ENCODE measurements around the gene ERO1B.
"Not testable (repeated sequence)": the region's sequence is repeated elsewhere in the genome, so short reads cannot be mapped to it uniquely, and the experiment has no call there.

ERO1B gene

DNA sequence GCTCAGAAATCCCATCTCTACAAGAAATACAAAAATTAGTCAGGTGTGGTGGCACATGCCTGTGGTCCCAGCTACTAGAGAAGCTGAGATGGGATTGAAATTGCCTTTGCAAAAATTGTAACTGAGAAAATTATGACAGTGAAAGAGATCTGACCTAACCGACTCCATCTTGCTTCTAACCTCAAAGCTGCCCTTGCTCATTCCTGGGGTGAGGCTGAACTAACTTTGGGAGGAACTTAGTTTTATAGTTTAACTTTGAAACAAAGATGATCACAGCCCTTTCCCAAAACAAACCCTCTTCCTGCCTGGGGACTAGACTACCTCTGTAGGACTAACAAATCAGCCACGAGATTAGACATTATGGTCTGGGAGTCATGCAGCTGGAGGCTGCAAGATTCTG lies 33.8 kb upstream of the ERO1B start:
- no peak overlapping the region for H3K27ac ChIP-seq (ENCODE audit: low read depth, low read length)
- H3K9me2 ChIP-seq (replicated peaks; ENCODE audit: insufficient read depth, low read length): no peaks in the 10 kb centered on the region
- no peaks in the 10 kb centered on the region for H3F3A ChIP-seq (ENCODE audit: insufficient read depth)
- TF ChIP-seq, protein P1, sequence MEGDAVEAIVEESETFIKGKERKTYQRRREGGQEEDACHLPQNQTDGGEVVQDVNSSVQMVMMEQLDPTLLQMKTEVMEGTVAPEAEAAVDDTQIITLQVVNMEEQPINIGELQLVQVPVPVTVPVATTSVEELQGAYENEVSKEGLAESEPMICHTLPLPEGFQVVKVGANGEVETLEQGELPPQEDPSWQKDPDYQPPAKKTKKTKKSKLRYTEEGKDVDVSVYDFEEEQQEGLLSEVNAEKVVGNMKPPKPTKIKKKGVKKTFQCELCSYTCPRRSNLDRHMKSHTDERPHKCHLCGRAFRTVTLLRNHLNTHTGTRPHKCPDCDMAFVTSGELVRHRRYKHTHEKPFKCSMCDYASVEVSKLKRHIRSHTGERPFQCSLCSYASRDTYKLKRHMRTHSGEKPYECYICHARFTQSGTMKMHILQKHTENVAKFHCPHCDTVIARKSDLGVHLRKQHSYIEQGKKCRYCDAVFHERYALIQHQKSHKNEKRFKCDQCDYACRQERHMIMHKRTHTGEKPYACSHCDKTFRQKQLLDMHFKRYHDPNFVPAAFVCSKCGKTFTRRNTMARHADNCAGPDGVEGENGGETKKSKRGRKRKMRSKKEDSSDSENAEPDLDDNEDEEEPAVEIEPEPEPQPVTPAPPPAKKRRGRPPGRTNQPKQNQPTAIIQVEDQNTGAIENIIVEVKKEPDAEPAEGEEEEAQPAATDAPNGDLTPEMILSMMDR (IDR thresholded peaks at IDR 0.05; ENCODE audit: insufficient read depth, low read length, poor library complexity, severe bottlenecking): no peak
- no peak for TF ChIP-seq EZH2phosphoT487 (conservative IDR thresholded peaks at IDR 0.05; ENCODE audit: low read length)
- H3K9me3 ChIP-seq (ENCODE audit: insufficient read depth, low read length): no peaks in the 10 kb centered on the region
- no peak overlapping the region for H2AFZ ChIP-seq (ENCODE audit: low read depth, low read length, severe bottlenecking)
- H3K27me3 ChIP-seq (ENCODE audit: low read length): no peaks in the 10 kb centered on the region
- H4K20me1 ChIP-seq (ENCODE audit: low read depth, low read length): no peaks in the 10 kb centered on the region
- H3K79me2 ChIP-seq (ENCODE audit: insufficient read depth, low read length): no peaks in the 10 kb centered on the region
- no peaks in the 10 kb centered on the region for H3K36me3 ChIP-seq (ENCODE audit: low read length)
- no peak overlapping the region for H3K4me2 ChIP-seq (ENCODE audit: low read depth, low read length, poor library complexity, severe bottlenecking)
- no peak overlapping the region for H3K4me3 ChIP-seq (ENCODE audit: insufficient read depth, low read length, poor library complexity, severe bottlenecking)
- no peak overlapping the region for H3K9ac ChIP-seq (ENCODE audit: low read length)

DNA sequence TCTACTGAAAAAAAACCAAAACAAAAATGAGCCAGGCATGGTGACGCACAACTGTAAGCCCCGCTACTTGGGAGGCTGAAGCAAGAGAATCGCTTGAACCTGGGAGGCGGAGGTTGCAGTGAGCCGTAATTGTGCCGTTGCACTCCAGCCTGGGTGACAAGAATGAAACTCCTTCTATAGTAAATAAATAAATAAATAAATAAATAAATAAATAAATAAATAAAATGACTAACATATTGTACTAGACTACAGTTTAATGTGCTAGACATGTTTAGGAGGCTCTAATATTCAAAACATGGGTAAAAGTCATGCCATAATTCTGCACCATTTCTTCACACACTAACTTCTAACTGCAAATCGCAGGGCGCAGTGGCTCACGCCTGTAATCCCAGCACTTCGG lies 33.3 kb upstream of the ERO1B start:
- TF ChIP-seq, protein P1 (IDR thresholded peaks at IDR 0.05; ENCODE audit: insufficient read depth, low read length, poor library complexity, severe bottlenecking): no peak
- TF ChIP-seq EZH2phosphoT487 (conservative IDR thresholded peaks at IDR 0.05; ENCODE audit: low read length): no peak
- Histone ChIP-seq H3K9me3 (ENCODE audit: insufficient read depth, low read length) (no peaks in the 10 kb centered on the region), H3K9me2 (replicated peaks; ENCODE audit: insufficient read depth, low read length) (no peaks in the 10 kb centered on the region), H3K79me2 (ENCODE audit: insufficient read depth, low read length) (no peaks in the 10 kb centered on the region), H2AFZ (ENCODE audit: low read depth, low read length, severe bottlenecking) (no peak overlapping the region), H4K20me1 (ENCODE audit: low read depth, low read length) (no peaks in the 10 kb centered on the region), H3K27me3 (ENCODE audit: low read length) (no peaks in the 10 kb centered on the region), H3K9ac (ENCODE audit: low read length) (no peak overlapping the region), H3F3A (ENCODE audit: insufficient read depth) (no peaks in the 10 kb centered on the region), H3K4me2 (ENCODE audit: low read depth, low read length, poor library complexity, severe bottlenecking) (no peak overlapping the region), H3K4me3 (ENCODE audit: insufficient read depth, low read length, poor library complexity, severe bottlenecking) (no peak overlapping the region), H3K36me3 (ENCODE audit: low read length) (no peaks in the 10 kb centered on the region), H3K27ac (ENCODE audit: low read depth, low read length) (no peak overlapping the region)

DNA sequence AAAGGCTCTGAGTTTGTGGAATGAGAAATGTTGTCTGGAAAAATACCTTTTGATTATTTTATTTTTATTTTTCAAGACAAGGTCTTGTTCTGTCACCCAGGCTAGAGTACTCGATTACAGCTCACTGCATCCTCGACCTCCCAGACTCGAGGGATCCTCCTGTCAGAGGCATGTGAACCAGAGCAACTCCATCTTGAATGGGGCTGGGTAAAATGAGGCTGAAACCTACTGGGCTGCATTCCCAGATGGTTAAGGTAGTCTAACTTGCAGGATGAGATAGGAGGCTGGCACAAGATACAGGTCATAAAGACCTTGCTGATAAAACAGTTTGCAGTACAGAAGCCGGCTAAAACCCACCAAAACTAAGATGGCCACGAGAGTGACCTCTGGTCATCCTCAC lies 32.3 kb upstream of the ERO1B start:
- H3K36me3 ChIP-seq (ENCODE audit: low read length); H4K20me1 ChIP-seq (ENCODE audit: low read depth, low read length); H3F3A ChIP-seq (ENCODE audit: insufficient read depth); H3K27ac ChIP-seq (ENCODE audit: low read depth, low read length); H3K4me3 ChIP-seq (ENCODE audit: insufficient read depth, low read length, poor library complexity, severe bottlenecking); H3K9ac ChIP-seq (ENCODE audit: low read length); H3K4me2 ChIP-seq (ENCODE audit: low read depth, low read length, poor library complexity, severe bottlenecking); H2AFZ ChIP-seq (ENCODE audit: low read depth, low read length, severe bottlenecking); H3K79me2 ChIP-seq (ENCODE audit: insufficient read depth, low read length); H3K9me2 ChIP-seq (replicated peaks; ENCODE audit: insufficient read depth, low read length); H3K27me3 ChIP-seq (ENCODE audit: low read length); H3K9me3 ChIP-seq (ENCODE audit: insufficient read depth, low read length): not testable (repeated sequence)

DNA sequence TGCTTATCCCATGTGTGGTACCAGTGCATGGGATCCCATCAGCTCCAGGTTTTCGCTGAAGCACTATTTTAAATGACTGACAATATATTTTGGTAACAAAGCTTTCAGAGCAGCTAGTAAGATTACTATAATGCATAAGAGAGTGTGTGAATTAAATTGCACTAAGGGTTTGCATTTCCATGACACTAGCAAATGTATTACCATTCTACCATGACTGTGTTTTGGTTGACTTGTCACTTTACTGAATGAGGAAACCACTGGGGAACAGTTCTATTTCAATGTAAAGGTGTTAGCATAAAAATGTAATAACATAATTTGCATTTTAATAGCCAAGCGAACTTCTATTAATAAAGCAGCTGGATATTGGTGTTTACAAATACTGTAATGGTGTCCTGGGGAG lies 31.7 kb upstream of the ERO1B start:
- no peaks in the 10 kb centered on the region for H3K36me3 ChIP-seq (ENCODE audit: low read length)
- no peak for TF ChIP-seq EZH2phosphoT487 (conservative IDR thresholded peaks at IDR 0.05; ENCODE audit: low read length)
- TF ChIP-seq, protein P1 (IDR thresholded peaks at IDR 0.05; ENCODE audit: insufficient read depth, low read length, poor library complexity, severe bottlenecking): no peak
- no peaks in the 10 kb centered on the region for H3K9me3 ChIP-seq (ENCODE audit: insufficient read depth, low read length)
- H4K20me1 ChIP-seq (ENCODE audit: low read depth, low read length): no peaks in the 10 kb centered on the region
- no peaks in the 10 kb centered on the region for H3K79me2 ChIP-seq (ENCODE audit: insufficient read depth, low read length)
- H3F3A ChIP-seq (ENCODE audit: insufficient read depth): no peaks in the 10 kb centered on the region
- no peaks in the 10 kb centered on the region for H3K9me2 ChIP-seq (replicated peaks; ENCODE audit: insufficient read depth, low read length)
- H3K27me3 ChIP-seq (ENCODE audit: low read length): no peaks in the 10 kb centered on the region
- no peak overlapping the region for H3K9ac ChIP-seq (ENCODE audit: low read length)
- H2AFZ ChIP-seq (ENCODE audit: low read depth, low read length, severe bottlenecking): no peak overlapping the region
- no peak overlapping the region for H3K27ac ChIP-seq (ENCODE audit: low read depth, low read length)
- no peak overlapping the region for H3K4me3 ChIP-seq (ENCODE audit: insufficient read depth, low read length, poor library complexity, severe bottlenecking)
- no peak overlapping the region for H3K4me2 ChIP-seq (ENCODE audit: low read depth, low read length, poor library complexity, severe bottlenecking)
